HG02885 (cell line): Measurements from ENCODE around the gene DUSP2.

ENCODE experiments used
- ATAC-seq: cut with Tn5 transposase; IDR thresholded peaks from one replicate; pipeline ENCODE4 v1.9.1; 2021; ENCODE audit warnings: mild to moderate bottlenecking; ENCODE audit not compliant: unreplicated experiment, poor library complexity

DUSP2 gene

GRCh38 chr2:96105994-96106715 lies 39.1 kb downstream of the DUSP2 start:
- no peak for ATAC-seq

GRCh38 chr2:96105152-96105915 lies 39.9 kb downstream of the DUSP2 start:
- ATAC-seq: no peak

GRCh38 chr2:96104487-96104861 lies 40.8 kb downstream of the DUSP2 start:
- ATAC-seq: no peak

GRCh38 chr2:96103761-96104486 lies 41.3 kb downstream of the DUSP2 start:
- ATAC-seq: no peak

DNA sequence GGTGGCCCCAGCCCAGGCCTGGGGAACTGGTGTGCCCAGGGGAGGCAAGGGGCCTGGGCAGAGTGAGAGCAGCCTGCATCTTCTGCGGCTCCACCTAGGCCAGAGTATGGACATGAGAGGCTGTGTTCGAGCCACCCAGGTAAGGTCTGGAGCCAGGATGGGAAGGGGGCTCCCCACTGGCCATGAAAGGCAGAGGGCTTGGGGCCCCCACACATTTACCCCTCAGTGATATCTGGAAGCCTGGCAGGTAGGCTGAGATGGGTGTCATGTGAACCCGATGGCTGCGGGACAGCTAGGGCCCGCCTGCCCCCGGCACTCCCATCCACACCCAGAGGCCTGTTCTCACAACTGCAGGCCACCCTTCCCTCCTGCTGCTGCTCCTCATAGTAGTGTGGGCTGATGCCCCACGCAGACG lies 42.0 kb downstream of the DUSP2 start:
- ATAC-seq: no peak

GRCh38 chr2:96102596-96103186 lies 42.5 kb downstream of the DUSP2 start:
- no peak for ATAC-seq

- no peak for ATAC-seq
Measured at GRCh38 chr2:96100893-96101304, 44.3 kb downstream of the DUSP2 start.

GRCh38 chr2:96099861-96100798 lies 45.1 kb downstream of the DUSP2 start:
- no peak for ATAC-seq

- no peak for ATAC-seq
Measured at GRCh38 chr2:96098900-96099590, 46.2 kb downstream of the DUSP2 start.

GRCh38 chr2:96097951-96098823 lies 47.1 kb downstream of the DUSP2 start:
- no peak for ATAC-seq

GRCh38 chr2:96097441-96097840 lies 47.8 kb downstream of the DUSP2 start:
- ATAC-seq: no peak

- no peak for ATAC-seq
Measured at GRCh38 chr2:96095116-96095636, 50.1 kb downstream of the DUSP2 start.

GRCh38 chr2:96093528-96093927 lies 51.7 kb downstream of the DUSP2 start:
- no peak for ATAC-seq
